NK-92 (cell line): ENCODE data around the gene TSGA10.

Source experiments
- DNase-seq: peaks from one replicate; lab custom pipeline; 2025; ENCODE audit not compliant: unreplicated experiment; lab: John Stamatoyannopoulos, UW

The TSGA10 gene

DNA sequence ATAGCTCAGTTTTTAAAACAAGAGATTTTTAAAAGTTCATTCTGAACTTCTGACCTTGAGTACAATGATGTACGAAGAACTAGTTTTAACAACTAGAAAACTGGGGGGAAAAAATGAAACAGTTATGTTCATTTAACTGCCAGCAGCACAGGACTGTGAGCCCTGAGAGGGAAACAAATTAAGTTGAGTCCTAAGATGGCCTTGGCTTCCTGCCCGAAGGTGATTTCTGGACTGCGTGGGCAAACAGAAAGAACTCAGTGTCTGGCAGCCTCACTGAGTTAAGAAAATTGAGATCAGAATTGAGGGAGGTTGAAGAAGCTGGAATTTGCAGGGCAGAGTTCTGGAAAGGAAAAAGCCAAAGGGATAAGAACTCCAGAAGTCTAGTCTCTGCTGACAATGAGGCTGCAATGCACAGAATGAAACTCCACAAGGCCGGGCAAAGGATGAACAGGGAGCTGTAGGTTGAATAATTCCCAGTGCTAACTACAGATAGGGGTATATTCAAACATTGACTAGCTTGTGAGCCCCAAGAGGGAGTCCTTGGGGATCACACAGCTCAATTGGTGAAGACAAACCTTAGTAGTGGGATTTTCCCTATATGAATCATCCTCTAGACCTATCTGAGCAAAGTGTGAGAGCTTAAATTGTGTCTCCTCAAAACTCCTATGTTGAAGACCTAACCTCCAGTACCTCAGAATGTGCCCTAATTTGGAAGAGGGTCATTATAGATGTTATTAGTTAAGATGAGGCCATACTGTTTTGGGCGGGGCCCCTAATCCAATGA is 205.6 kb downstream of the TSGA10 start:
- no peak for DNase-seq

DNA sequence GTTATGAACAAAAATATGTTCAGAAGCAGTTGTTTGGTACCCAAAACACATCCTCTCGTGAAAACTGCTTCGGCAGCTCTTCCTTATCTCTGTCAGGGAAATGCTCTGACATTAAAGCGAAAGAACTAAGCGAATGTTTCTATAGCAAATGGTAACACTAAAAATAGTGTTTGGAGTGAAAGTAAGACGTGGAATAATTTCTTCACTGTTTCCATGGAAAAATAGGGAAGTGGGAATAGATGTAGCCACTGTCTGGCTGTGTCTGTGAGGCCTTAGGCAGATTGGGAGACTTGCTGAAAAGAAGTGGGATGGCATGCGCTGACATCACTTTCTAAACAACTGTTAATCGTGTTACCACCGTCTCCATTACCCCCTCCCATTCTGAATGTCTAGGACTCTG is 207.2 kb downstream of the TSGA10 start:
- DNase-seq, result no peak
